AG09319 (cell line): Measurements from ENCODE around the gene CPEB4.

Source experiments
- DNase-seq: peaks from one replicate; pipeline ENCODE4 v3.0.0-alpha.2; 2010; ENCODE audit warnings: low read depth; ENCODE audit errors: extremely low read depth
- CTCF ChIP-seq: IDR thresholded peaks from 2 replicates; pipeline ENCODE4 v1.5.1; 2011; ENCODE audit warnings: low read depth, mild to moderate bottlenecking, inconsistent platforms, low read length, moderate library complexity

The CPEB4 gene

GRCh38 chr5:173963867-173964441 is 75.8 kb downstream of the CPEB4 start:
- no peak for DNase-seq

GRCh38 chr5:173964506-173964905 is 76.4 kb downstream of the CPEB4 start:
- no peak for TF ChIP-seq CTCF
- no peak for DNase-seq

More at GRCh38 chr5:173963867-173964441, 75.8 kb downstream of the CPEB4 start:
- no peak for TF ChIP-seq CTCF

- DNase-seq, result no peak
- TF ChIP-seq CTCF, result no peak
Observed at GRCh38 chr5:173967241-173967640, 79.1 kb downstream of the CPEB4 start.

GRCh38 chr5:173968154-173968797 is 80.1 kb downstream of the CPEB4 start:
- no peak for TF ChIP-seq CTCF
- no peak for DNase-seq

GRCh38 chr5:173969167-173970049 is 81.3 kb downstream of the CPEB4 start:
- DNase-seq, result no peak
- TF ChIP-seq CTCF, result no peak

GRCh38 chr5:173970878-173971650 is 82.9 kb downstream of the CPEB4 start:
- no peak for DNase-seq
- no peak for TF ChIP-seq CTCF
